ENCODE results near the gene MRPL36. TPM values are rescaled to one million over a fixed set of nuclear protein-coding genes. Genes with fewer than 3 reads are reported as not detected.

The MRPL36 gene
- total and polyA plus RNA-seq, 2 experiments from 2014 or later, result 47.5 to 149 TPM

- TF ChIP-seq, protein P1, sequence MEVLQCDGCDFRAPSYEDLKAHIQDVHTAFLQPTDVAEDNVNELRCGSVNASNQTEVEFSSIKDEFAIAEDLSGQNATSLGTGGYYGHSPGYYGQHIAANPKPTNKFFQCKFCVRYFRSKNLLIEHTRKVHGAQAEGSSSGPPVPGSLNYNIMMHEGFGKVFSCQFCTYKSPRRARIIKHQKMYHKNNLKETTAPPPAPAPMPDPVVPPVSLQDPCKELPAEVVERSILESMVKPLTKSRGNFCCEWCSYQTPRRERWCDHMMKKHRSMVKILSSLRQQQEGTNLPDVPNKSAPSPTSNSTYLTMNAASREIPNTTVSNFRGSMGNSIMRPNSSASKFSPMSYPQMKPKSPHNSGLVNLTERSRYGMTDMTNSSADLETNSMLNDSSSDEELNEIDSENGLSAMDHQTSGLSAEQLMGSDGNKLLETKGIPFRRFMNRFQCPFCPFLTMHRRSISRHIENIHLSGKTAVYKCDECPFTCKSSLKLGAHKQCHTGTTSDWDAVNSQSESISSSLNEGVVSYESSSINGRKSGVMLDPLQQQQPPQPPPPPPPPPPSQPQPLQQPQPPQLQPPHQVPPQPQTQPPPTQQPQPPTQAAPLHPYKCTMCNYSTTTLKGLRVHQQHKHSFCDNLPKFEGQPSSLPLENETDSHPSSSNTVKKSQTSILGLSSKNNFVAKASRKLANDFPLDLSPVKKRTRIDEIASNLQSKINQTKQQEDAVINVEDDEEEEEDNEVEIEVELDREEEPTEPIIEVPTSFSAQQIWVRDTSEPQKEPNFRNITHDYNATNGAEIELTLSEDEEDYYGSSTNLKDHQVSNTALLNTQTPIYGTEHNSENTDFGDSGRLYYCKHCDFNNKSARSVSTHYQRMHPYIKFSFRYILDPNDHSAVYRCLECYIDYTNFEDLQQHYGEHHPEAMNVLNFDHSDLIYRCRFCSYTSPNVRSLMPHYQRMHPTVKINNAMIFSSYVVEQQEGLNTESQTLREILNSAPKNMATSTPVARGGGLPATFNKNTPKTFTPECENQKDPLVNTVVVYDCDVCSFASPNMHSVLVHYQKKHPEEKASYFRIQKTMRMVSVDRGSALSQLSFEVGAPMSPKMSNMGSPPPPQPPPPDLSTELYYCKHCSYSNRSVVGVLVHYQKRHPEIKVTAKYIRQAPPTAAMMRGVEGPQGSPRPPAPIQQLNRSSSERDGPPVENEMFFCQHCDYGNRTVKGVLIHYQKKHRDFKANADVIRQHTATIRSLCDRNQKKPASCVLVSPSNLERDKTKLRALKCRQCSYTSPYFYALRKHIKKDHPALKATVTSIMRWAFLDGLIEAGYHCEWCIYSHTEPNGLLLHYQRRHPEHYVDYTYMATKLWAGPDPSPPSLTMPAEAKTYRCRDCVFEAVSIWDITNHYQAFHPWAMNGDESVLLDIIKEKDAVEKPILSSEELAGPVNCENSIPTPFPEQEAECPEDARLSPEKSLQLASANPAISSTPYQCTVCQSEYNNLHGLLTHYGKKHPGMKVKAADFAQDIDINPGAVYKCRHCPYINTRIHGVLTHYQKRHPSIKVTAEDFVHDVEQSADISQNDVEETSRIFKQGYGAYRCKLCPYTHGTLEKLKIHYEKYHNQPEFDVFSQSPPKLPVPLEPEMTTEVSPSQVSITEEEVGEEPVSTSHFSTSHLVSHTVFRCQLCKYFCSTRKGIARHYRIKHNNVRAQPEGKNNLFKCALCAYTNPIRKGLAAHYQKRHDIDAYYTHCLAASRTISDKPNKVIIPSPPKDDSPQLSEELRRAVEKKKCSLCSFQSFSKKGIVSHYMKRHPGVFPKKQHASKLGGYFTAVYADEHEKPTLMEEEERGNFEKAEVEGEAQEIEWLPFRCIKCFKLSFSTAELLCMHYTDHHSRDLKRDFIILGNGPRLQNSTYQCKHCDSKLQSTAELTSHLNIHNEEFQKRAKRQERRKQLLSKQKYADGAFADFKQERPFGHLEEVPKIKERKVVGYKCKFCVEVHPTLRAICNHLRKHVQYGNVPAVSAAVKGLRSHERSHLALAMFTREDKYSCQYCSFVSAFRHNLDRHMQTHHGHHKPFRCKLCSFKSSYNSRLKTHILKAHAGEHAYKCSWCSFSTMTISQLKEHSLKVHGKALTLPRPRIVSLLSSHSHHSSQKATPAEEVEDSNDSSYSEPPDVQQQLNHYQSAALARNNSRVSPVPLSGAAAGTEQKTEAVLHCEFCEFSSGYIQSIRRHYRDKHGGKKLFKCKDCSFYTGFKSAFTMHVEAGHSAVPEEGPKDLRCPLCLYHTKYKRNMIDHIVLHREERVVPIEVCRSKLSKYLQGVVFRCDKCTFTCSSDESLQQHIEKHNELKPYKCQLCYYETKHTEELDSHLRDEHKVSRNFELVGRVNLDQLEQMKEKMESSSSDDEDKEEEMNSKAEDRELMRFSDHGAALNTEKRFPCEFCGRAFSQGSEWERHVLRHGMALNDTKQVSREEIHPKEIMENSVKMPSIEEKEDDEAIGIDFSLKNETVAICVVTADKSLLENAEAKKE (CRISPR knock-in tag; IDR thresholded peaks at IDR 0.05), result no peak
- no peak for TF ChIP-seq CTCF (conservative IDR thresholded peaks at IDR 0.05; ENCODE audit: low read depth in 2 of 2)
- TF ChIP-seq STAT1 (IDR thresholded peaks at IDR 0.05; ENCODE audit: unreplicated experiment), result no peak
- TF ChIP-seq ZNF331 (CRISPR knock-in tag; IDR thresholded peaks at IDR 0.05; ENCODE audit: low read depth), result no peak
- TF ChIP-seq POLR2AphosphoS5 (IDR thresholded peaks at IDR 0.05; ENCODE audit: low read depth), result no peak
- no peak for TF ChIP-seq JUNB (IDR thresholded peaks at IDR 0.05; ENCODE audit: unreplicated experiment)
- no peak for TF ChIP-seq ZNF114 (CRISPR knock-in tag; IDR thresholded peaks at IDR 0.05)
- TF ChIP-seq CREB1 (CRISPR knock-in tag; IDR thresholded peaks at IDR 0.05; ENCODE audit: low read depth), result no peak
- TF ChIP-seq, protein P2, sequence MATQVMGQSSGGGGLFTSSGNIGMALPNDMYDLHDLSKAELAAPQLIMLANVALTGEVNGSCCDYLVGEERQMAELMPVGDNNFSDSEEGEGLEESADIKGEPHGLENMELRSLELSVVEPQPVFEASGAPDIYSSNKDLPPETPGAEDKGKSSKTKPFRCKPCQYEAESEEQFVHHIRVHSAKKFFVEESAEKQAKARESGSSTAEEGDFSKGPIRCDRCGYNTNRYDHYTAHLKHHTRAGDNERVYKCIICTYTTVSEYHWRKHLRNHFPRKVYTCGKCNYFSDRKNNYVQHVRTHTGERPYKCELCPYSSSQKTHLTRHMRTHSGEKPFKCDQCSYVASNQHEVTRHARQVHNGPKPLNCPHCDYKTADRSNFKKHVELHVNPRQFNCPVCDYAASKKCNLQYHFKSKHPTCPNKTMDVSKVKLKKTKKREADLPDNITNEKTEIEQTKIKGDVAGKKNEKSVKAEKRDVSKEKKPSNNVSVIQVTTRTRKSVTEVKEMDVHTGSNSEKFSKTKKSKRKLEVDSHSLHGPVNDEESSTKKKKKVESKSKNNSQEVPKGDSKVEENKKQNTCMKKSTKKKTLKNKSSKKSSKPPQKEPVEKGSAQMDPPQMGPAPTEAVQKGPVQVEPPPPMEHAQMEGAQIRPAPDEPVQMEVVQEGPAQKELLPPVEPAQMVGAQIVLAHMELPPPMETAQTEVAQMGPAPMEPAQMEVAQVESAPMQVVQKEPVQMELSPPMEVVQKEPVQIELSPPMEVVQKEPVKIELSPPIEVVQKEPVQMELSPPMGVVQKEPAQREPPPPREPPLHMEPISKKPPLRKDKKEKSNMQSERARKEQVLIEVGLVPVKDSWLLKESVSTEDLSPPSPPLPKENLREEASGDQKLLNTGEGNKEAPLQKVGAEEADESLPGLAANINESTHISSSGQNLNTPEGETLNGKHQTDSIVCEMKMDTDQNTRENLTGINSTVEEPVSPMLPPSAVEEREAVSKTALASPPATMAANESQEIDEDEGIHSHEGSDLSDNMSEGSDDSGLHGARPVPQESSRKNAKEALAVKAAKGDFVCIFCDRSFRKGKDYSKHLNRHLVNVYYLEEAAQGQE (IDR thresholded peaks at IDR 0.05; ENCODE audit: unreplicated experiment), result no peak
These were observed 16.5 kb downstream of the MRPL36 start (continued) for GRCh38 chr5:1783216-1783554.

Measured in GM23338 (cell line).